Pulmonary artery endothelial cell (primary cell): Measurements from ENCODE around the gene RPL36A. TPM values are rescaled to one million over a fixed set of nuclear protein-coding genes. Genes with fewer than 3 reads are reported as not detected.

Source experiments
- DNase-seq: peaks from one replicate; pipeline ENCODE4 v3.0.0-alpha.2; 2011; ENCODE audit warnings: low read depth, low spot score
- total RNA-seq: library from RNA; depleted of rRNA; stranded (reverse); fragments of >200 nt; gene quantifications from 2 replicates; pipeline ENCODE4 v1.2.3, GENCODE V29; 2014

RPL36A gene
- 735 and 865 TPM in 2 replicates for total RNA-seq

DNA sequence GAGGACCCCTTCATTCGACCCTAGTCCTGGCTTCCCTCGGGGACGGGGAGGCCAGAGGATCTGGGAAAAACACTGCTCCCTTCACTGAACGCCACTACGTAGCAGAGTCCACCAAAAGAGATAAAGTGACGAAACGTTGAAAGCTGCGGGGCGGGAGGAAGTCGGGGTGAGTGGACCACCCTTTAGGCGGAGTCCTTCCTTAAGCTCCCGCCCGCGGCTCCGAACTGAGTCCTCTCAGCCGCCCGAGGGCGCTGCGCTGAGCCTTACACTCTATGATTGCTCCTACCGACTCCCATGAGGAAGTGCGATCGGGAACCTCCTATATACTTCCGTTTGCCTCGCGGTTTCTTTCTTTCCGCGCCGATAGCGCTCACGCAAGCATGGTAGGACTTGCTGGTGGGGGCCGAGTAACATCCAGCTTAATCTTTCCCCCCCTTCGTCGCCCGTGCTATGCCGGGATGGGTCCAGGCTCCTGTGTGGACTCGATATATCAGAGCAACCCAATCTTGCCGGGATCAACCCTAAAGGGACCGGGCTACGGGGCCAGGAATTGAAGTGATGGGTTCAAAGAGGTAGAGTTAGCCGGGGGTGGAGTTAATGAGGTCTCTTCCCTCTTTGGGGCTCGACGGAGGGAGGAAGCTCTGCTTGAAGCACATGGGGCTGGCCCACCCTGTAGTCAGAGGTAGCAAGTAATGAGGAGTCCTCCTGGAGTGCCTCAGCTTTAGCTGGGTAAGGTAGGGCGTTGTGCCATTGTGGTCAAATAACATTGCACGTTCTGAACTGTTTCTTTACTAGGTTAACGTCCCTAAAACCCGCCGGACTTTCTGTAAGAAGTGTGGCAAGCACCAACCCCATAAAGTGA lies at the start of gene RPL36A:
TSS of gene RPL36A (plus strand) at position 348 of the 862 bp plus-strand sequence. CDS start at position 381, 33 bp downstream.
- peak; percentile 63 for DNase-seq

DNA sequence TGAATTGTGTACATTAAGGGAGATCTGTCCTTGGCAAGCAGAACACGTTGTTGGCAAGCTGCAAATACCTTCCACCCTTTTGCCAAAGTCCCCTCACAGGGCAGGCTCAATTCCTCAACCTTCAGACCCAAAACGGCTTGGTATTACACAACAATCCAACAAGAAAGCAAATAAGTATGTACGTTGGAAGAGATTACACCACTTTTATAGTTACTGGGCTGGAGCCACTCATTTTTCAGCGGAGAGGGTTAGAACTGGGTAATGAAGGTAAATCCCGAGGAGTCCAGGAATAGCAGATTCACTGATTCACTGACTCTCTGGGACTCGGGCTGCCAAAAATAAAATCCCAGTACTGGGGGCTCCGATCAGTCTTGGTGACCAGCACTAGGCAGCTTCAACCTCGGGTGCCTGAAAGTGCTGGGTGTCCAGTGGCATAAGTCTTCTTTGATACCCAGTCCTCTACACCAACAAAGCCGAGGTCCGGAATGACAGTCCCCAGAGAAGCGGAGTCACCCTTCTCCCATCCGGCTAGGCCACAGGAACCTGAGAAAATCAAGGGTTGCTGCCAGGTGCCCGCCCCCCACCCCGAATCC lies 42.9 kb upstream of the RPL36A start:
- no peak for DNase-seq

DNA sequence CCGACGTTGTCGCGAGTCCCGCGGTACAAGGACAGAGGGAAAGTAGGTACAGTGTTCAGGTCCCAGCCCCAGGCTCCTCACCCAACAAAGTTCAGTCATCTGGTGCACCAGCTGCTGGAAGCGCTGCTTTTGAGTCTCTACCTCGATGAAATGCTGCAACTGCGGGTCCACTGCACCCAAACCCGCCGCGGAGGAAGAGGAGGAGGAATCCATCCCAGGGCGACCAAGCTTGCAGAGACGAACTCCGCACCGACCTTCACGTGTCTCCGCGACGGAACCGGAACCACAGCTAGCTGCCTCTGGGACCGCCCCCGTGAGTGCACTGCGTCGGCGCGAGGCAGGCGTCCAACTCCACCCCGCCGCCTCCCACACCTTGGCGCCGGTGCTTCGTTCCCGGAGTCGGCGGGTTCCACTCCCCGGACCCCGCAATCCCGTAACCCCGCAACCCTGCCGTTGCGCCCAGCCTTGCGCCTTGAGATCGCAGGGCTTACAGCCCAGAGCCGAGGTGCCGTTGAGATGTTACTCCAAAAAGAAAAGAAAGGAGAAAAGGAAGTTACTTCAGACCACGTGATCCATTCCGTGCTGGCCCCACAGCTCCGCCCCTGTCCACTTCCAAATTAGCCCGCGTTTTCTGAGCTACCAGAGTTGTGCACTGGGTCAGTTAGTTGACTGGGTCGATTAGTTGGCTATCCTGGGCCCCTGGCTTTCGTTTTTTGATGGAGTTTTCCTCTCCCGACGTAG lies 42.2 kb upstream of the RPL36A start, which contains the start of gene TIMM8A:
TSS of gene TIMM8A (minus strand) at position 291 of the 741 bp plus-strand sequence. CDS start at position 213, 78 bp downstream.
- DNase-seq = no peak

GRCh38 chrX:101349193-101349562 lies 41.6 kb upstream of the RPL36A start:
- no peak for DNase-seq

DNA sequence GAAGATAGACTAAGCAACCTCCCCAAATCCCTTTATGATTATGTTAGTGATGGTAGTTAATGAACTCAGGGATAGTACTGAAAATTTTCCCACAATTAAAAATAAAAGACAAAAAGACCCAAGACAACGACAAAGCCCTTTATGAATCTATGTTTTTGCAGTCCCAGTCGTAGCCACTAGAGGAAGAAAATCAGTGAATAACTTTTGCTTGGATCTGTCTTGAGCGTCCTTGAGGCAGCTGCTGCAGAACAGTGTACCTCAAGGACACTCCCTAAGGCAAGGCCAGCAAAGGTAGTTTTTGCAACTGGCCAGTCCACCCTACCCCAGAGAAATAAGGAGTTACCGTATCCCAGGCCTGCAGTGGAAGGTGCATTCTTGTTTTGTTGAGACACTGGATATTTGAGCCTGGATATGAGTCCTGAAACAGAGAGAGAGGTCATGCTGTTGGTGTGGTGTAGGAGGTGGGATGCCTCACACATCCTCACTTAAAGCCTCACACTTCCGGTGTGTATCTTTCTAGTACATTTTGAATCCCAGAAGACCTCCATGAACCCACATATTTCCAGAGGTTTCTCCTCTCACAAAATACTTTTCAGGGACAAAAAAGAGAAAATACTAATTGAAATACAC lies 33.5 kb upstream of the RPL36A start:
- no peak for DNase-seq

DNA sequence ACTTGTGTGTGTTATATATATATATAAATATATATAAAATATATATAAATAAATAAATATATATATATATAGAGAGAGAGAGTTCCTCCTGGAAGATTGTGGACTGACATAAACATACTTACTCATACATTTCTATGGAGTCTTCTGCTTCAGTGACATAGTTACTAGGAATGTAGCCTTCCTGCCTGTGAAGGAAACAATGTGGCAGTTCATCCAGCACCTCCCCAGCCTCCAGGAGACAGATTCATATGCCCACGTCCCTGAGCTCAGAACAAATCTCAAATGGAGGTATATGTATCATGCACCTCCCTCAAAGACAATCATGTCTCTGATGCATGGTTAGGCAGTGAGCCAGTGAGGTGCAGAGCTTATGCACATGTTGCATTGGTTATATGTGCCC lies 30.8 kb upstream of the RPL36A start:
- no peak for DNase-seq

- no peak for DNase-seq
Measured at GRCh38 chrX:101360390-101360789, 30.4 kb upstream of the RPL36A start.

- DNase-seq = no peak
Measured at GRCh38 chrX:101362116-101362515, 28.7 kb upstream of the RPL36A start.

- DNase-seq = no peak
Measured at GRCh38 chrX:101362757-101363156, 28.1 kb upstream of the RPL36A start.

DNA sequence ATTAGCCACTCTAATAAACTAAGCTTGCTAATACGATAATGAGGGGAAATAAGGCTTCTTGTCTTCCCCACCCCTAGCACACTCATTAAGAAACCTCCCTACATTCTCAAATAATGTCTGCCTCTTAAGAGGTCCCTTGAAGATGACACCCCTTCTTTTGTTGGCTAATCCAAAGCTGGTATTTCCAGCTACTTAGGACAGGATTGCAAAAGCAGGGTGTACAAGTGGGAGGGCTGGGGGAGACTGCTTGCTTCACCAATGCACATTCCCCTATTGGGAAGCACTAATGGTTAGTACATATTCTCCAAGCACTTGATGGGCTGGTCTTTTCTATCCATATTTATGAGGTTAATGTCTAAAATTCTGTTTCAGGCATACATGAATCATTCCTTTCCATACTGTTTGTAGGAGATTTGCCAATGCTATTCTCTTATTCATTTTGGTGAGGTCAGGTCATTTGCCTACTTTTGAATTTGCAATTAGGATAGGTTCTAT lies 25.5 kb upstream of the RPL36A start:
- DNase-seq = no peak

DNA sequence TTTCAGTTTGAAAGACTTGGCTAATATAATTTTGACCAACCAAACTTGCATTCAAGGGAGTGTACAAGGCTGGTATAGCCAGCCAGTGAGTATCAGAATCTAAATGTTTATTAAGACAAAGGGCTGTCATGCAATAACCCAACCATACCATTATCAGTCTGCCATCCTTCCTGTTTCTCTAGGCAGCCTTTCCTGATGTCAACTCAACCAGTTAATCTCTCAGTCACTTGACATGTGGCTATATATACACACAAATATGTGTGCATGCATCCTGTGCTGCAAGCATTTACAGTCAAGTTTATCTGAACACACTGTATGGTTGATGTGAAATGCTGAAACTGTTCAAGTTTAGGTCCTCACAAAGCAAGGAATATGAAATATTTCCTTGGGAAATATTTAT lies 22.0 kb upstream of the RPL36A start:
- no peak for DNase-seq

GRCh38 chrX:101369687-101370086 lies 21.1 kb upstream of the RPL36A start:
- no peak for DNase-seq

DNA sequence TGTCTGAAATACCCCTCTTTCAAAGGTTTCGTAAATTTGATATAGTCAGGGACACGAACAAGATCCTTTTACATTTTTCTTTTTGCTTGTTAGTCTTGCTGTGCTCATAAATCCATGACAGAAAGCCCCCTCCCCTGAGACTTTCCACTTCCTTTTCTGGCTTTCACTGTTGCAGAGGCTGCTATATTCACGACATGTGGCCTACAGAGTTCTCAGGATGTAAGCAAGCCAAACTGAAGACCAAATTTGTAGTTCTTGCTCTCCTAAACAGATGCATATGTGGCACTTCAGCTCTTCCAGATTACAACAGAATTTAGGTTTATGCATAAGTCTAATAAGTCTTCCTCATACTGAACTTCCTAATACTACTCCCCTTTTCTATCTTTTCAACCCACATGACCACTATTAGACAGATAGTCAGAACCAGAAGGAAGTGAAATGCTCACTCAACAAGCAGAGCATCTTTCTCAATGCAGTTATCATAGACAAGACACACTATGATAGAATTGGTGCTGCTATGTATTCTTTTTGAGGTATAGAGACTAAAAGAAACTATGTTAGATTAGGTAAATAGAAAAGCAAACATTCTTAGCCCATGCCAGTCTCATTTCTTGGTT lies 19.8 kb upstream of the RPL36A start:
- no peak for DNase-seq

DNA sequence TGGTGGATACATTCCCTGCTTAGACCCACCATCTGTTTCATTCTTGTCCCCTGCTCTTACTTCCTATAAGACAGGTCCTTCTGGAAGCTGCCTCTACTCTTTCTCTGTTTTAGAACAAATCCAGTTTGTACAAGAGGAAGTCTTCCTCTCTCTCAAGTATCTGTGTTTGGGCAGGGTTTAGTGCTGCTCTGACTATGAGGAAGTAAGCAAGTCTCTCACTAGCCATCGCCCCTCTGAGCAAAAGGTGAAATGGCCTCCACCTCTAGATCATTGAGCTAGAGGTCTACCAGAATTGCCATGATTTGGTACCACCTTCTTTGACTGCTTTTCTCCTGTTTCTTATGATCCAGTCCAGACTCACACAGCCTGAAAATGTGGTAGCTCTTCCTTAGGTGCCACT lies 13.3 kb upstream of the RPL36A start:
- no peak for DNase-seq

DNA sequence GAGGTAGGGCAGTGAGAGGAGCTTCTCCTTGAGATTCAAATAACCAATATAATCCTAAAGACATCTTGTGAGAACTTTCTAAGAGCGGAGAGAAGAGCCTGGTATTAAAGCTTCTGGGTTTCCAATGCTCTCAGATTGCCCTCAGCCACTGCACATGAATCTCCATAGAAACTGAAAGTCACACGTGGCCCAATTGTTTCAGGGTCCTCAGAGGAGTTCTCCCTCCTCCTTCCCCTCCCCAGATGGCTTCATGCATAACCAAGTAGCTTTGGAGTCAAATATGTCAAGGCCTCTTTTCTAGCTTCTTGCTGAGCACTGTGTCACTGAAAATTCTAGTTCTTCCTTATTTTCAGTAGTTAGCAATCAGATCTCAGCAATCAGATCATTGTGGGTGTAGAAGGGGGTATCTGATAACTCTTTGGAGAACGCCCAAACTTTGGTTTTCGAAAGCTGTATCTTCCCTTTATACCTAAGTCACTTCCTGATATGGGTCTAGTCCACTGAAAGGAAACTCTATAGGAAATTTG lies 7.1 kb upstream of the RPL36A start:
- DNase-seq = no peak

- no peak for DNase-seq
Measured at GRCh38 chrX:101385026-101385684, 5.7 kb upstream of the RPL36A start.

GRCh38 chrX:101385795-101386541 lies 4.8 kb upstream of the RPL36A start, which contains the start of gene BTK:
Gene BTK, minus strand, starts transcription at chrX:101386191. Its CDS starts 10,907 bp downstream, at chrX:101375284.
- DNase-seq = no peak

DNA sequence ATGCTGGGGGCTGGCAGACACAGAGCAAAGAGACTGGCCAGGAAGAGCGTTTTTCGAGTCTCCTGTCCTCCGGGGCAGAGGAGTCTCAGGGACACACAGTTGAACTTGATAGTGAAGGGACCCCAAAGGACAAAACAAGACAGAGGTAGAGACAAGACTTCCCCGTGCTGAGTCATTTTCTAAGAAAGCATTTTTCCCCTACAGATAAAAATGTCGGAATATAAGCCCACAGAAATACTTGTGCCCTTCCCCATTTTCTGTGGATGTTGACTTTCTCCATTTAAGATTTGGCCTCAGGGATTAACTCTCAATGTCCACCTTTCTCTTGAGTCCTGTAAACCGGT lies 4.3 kb upstream of the RPL36A start:
- no peak for DNase-seq

- DNase-seq = no peak
Measured at GRCh38 chrX:101388604-101389003, 2.2 kb upstream of the RPL36A start.

DNA sequence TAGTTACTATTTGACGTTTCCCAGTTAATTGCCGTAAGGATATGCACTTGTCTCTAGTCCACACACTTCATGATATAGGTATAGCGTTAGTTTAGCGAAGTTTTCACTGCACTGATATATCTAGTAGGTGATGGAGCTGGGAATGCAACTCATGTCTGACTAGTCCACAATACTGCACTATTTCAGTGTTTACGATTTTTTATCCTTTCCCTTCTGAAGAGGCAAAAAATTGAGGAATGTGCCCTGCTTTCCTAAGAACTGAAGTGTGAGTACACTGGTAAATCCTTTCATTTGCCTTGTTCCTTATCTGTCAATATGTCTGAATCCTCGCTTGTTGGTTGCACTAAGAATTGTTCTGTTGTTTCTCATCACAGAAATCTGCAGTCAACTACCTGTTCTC lies 1.0 kb downstream of the RPL36A start:
- no peak for DNase-seq
